Occipital lobe (tissue), 2 donors: ENCODE data around the gene GID4. TPM values are rescaled to one million over a fixed set of nuclear protein-coding genes. Genes with fewer than 3 reads are reported as not detected.
"Not testable (repeated sequence)": the region's sequence is repeated elsewhere in the genome, so short reads cannot be mapped to it uniquely, and the experiment has no call there.

Experiments
- DNase-seq: peaks from one replicate; lab custom pipeline; 2025; lab: John Stamatoyannopoulos, UW
- total RNA-seq: library from RNA; depleted of rRNA; stranded (reverse); fragments of >200 nt; gene quantifications from one replicate; pipeline ENCODE4 v1.2.3, GENCODE V29; 2014

GID4 gene
- total RNA-seq = 9.0 TPM

- DNase-seq = peak; percentile 99
Observed at GRCh38 chr17:18038861-18039534, at the start of gene GID4, which contains the start of gene ATPAF2. Gene GID4 (plus strand): TSS chr17:18039408. CDS start chr17:18039465, 57 bp downstream. Gene ATPAF2 (minus strand): TSS chr17:18039168. CDS start chr17:18039013, 155 bp downstream.

- DNase-seq = no peak
Observed at GRCh38 chr17:17989618-17990017, 49.6 kb upstream of the GID4 start.

DNA sequence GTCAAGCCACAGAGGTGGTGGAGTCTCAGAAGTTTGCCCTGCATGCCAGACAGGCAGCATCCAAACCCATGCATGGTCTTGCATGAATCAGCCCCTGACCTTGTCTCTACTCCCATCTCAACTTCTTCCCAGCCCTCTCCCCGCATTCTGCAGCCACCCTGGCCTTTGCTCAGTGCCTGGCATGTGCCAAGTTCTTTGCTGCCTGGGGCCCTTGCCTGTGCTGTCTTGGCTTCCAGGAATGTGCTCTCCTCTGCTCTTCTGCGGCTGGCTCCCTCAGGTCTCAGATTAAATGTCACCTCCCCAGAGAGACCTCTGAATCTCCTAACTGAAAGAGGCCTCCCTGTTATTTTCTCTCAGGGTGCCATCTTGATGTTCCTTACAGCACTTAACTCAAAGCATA lies 48.9 kb upstream of the GID4 start:
- no peak for DNase-seq

- no peak for DNase-seq
Observed at GRCh38 chr17:17993366-17993765, 45.8 kb upstream of the GID4 start.

GRCh38 chr17:17993852-17994251 lies 45.4 kb upstream of the GID4 start:
- DNase-seq = no peak

DNA sequence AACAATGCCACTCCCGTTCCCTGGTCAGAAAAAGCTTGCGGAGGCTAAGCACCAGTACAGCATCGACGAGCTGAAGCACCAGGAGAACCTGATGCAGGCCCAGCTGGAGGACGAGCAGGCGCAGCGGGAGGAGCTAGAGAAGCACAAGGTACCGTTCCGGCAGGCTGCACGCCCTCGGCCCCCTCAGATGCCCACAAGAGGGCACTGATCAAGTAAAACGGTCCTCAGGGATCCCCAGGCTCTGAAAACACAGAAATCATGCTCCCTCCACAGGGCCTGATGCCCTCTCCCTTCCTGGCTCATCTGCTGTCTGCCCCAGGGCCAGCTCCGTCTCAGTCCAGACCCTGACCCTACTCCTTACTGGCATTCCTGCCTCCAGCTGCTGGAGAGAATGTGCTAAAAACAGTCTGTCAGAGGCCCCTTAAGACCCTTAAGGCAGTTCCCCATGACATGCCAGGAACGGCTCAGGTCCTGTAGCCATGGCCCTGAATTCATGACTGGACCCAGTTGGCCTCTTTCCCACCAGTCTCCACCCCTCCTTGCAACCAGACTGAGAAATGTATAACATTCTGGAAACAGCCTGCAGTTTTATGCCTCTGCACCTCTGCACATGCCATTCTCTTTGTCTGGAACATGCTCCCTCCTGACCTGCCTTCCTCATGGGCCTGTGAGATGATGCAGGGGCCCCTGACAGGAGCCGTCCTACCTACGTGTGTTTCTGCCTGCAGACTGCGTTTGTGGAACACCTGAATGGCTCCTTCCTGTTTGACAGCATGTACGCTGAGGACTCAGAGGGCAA lies 44.7 kb upstream of the GID4 start:
- DNase-seq = no peak

GRCh38 chr17:17995887-17996286 lies 43.3 kb upstream of the GID4 start:
- DNase-seq = not testable (repeated sequence)

DNA sequence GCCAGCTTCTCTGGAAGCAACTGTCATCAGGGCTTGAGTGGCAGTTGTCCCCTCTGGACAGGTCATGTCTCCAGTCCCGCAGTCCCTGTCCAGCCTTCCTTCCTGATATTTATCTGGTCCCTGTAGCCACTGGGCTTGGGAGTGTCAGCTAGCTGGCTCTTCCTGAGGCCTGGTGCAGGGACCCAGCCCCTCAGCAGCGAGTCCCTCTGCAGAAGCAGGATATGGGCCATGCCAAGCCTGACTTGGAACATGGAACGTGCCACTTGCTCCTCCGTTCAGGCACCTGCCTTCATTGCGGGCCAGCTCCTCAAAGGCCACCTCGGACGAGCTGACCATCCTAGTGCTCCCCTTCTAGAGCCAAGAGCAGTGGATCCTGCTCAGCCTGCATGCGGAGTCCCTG lies 40.3 kb upstream of the GID4 start:
- DNase-seq = no peak

- DNase-seq = no peak
Observed at GRCh38 chr17:17999364-18000029, 39.7 kb upstream of the GID4 start.

GRCh38 chr17:18000030-18000408 lies 39.2 kb upstream of the GID4 start:
- no peak for DNase-seq

- DNase-seq = no peak
Observed at GRCh38 chr17:18002171-18002570, 37.0 kb upstream of the GID4 start.

GRCh38 chr17:18004345-18004744 lies 34.9 kb upstream of the GID4 start:
- no peak for DNase-seq

GRCh38 chr17:18004884-18005305 lies 34.3 kb upstream of the GID4 start:
- no peak for DNase-seq

DNA sequence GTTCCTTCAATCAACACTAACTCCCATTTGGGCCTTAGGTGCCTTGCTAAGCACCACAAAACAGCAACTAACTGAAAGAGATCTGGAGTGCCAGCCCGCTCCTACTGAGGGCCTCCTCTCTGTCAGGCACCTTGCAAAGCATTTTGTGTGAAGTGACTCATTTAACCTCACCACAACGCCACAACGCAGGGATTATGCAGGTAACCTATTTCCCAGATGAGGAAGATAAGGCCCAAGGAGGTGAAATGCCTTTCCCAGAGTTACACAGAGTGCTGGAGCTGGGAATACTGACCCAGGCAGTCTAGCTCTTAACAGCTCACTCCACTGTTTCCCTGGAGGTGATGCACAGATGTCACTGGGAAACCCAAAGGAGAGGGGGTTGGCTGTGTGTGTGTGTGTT lies 33.7 kb upstream of the GID4 start:
- DNase-seq = no peak

GRCh38 chr17:18006495-18007239 lies 32.5 kb upstream of the GID4 start:
- DNase-seq = no peak

- DNase-seq = no peak
Observed at GRCh38 chr17:18008496-18009268, 30.5 kb upstream of the GID4 start.

DNA sequence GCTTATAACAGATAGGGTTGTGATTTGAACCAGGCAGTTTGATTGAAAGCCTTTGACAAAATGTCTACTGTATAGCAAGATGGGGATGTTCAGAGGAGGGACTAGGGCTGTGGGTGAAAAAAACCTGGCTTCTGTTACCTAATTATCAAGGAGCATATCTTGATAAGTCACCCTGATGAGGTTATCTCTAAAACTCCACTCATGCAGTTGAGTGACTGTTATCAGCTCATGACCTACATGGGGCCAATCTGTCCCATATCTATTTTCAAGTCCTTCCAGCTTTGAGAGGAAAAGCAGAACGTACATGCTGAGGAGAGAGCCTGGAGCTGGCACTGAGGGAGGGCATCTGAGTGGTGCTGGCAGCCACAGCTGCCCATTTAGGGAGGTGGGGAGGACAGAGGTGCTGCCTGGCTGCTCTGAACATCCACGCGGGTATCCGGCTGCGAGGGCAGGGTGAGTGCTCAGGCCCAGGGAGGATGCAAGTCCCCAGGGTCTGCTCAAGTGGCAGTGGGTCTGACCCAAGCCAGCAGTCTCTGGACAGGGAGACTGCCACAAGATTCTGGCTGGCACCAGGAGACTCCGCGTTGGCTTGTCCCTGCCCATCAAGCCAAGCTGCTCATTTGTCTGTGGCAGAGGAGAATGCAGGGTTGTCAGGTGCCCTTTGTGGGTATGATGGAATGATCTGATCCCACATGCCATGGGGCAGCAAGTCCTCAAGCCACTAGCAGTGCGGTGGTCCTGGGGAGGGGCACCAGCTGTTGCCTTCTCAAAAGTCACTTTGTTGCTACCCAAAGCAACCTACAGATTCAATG lies 29.4 kb upstream of the GID4 start:
- DNase-seq = no peak

DNA sequence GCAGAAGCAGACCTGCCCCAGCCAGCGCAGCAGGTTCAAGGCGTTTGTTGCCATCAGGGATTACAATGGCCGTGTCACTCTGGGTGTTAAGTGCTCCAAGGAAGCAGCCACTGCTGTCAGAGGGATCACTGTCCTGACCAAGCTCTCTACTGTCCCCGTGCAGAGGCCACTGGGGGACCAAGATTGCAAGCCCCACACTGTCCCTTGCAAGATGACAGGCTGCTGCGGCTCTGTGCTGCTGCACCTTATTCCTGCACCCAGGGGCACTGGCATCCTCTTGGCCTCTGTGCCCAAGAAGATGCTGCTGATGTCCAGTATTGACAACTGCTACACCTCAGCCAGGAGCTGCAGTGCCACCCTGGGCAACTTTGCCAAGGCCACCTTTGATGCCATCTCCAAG lies 27.9 kb upstream of the GID4 start:
- no peak for DNase-seq

GRCh38 chr17:18014006-18014405 lies 25.2 kb upstream of the GID4 start:
- DNase-seq = no peak

GRCh38 chr17:18015593-18015992 lies 23.6 kb upstream of the GID4 start:
- DNase-seq = no peak
